GM12864 (cell line): ENCODE data around the gene SYS1.

Experiments
- DNase-seq: peaks from one replicate; pipeline ENCODE4 v3.0.0-alpha.2; 2011; ENCODE audit warnings: low read depth
- H3K4me3 ChIP-seq: 2 replicates; pipeline ENCODE4 v1.5.1; 2011; ENCODE audit warnings: mild to moderate bottlenecking, low read depth, low read length, control low read depth
- TF ChIP-seq, protein P1 (sequence below): IDR thresholded peaks from 2 replicates; pipeline ENCODE4 v1.5.1; 2011; ENCODE audit warnings: low read depth, mild to moderate bottlenecking, moderate library complexity, low read length, control low read depth, inconsistent platforms; ENCODE audit errors: missing control alignments

SYS1 gene

DNA sequence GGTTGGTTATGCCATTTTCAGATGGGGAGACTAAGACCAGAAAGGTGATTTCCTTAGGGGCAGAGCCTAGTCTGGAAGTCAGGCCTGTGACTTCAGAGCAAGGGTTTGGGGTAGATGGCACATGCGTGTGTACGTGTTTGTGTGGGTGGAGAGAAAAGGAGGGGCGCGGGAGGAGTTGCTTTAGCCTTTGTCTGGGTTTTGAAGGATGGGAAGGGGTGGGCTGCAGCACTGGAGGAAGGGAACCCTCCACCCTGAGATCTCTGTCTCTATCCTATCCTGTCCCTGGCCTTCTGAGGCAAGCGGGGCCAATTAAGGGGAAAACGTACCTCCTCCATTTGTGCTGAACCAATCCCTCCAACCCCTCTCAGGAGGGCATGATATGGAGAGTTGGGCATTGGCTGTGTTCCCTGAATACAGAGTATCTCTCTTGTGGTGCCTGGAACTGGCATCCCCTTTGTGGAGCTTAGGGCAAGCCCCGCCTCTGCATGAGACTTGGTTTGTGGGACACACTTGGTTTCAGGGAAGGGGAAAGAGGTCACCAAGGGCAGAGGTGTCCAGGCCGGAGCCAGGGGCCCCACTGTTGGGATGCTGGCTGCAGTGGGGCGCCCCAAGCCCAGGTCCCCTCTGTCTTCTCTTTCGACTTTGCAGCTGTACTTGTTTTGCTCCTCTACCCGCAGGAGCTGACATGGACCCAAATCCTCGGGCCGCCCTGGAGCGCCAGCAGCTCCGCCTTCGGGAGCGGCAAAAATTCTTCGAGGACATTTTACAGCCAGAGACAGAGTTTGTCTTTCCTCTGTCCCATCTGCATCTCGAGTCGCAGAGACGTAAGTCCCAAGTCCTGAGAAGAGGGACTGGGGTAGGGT, 45.1 kb downstream of the SYS1 start, which contains the start of gene DBNDD2:
Gene DBNDD2 (plus strand): TSS at position 507 of the 863 bp plus-strand sequence. CDS start 179 bp downstream, at position 686.
- TF ChIP-seq, protein P1, sequence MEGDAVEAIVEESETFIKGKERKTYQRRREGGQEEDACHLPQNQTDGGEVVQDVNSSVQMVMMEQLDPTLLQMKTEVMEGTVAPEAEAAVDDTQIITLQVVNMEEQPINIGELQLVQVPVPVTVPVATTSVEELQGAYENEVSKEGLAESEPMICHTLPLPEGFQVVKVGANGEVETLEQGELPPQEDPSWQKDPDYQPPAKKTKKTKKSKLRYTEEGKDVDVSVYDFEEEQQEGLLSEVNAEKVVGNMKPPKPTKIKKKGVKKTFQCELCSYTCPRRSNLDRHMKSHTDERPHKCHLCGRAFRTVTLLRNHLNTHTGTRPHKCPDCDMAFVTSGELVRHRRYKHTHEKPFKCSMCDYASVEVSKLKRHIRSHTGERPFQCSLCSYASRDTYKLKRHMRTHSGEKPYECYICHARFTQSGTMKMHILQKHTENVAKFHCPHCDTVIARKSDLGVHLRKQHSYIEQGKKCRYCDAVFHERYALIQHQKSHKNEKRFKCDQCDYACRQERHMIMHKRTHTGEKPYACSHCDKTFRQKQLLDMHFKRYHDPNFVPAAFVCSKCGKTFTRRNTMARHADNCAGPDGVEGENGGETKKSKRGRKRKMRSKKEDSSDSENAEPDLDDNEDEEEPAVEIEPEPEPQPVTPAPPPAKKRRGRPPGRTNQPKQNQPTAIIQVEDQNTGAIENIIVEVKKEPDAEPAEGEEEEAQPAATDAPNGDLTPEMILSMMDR, result no peak
- H3K4me3 ChIP-seq, result no peak within 1 kb of the TSS
- no peak for DNase-seq

DNA sequence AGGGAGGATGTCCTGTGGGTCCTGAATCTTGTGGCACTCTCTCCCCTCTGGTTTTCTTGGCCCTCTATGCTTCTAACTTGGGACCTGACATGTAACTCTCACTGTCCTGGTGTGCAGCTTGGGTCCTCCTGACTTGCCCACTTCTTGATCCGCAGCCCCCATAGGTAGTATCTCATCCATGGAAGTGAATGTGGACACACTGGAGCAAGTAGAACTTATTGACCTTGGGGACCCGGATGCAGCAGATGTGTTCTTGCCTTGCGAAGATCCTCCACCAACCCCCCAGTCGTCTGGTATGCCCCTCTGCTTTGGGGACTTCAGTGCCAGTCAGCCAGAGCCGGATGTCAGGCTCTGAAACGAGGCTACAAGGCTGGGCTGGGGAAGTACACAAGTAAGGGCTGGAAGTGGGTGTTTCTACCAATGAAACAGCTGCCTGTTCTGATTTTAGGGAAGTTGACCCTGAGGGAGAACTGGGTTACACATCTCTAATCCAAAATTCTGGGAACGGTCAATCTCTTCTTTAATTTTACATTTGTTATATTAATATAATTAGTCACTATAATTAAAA, 45.8 kb downstream of the SYS1 start:
- TF ChIP-seq, protein P1, result no peak
- H3K4me3 ChIP-seq, result no peak overlapping the region
- no peak for DNase-seq

DNA sequence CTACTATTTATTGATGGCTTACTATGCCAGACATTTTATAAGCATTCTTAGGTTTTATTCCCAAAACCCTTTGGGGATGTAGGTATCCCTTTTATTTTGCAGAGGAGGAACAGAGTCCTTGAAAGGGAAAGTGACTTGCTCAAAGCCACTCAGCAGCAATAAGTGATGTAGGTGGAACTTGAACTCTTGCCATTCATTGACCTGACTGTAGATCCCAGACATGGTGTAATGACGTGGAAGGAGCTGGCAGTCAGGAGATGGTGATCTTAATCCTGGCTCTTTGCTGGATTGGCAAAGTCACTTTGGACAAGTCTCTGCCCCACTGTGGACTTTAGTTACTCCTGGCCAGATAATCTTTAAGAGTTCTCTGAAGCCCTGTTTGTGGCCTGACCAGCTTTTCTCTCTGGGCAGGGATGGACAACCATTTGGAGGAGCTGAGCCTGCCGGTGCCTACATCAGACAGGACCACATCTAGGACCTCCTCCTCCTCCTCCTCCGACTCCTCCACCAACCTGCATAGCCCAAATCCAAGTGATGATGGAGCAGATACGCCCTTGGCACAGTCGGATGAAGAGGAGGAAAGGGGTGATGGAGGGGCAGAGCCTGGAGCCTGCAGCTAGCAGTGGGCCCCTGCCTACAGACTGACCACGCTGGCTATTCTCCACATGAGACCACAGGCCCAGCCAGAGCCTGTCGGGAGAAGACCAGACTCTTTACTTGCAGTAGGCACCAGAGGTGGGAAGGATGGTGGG, 46.7 kb downstream of the SYS1 start:
- no peak for DNase-seq
- TF ChIP-seq, protein P1, result no peak
- H3K4me3 ChIP-seq, result no peak overlapping the region

DNA sequence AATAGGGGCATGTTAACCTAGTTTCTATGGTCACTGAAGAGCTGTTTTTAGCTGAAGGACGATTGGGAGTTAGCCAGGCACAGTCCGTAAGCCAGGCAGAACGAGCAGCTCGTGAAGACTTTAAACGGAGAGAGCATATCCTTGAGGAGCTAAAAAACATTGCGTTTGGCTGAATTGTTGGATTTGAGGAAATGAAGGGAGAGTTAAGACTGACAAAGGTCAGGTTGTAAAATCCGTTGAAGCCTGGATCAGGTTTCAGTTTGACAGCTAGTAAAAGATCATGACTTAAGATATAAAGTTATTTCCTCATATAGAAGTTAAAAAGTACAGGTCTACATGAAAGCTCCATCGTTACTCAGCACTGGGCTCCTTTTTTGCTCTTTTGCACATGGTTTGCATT, 47.9 kb downstream of the SYS1 start:
- H3K4me3 ChIP-seq, result no peak overlapping the region
- TF ChIP-seq, protein P1, result no peak
- no peak for DNase-seq

DNA sequence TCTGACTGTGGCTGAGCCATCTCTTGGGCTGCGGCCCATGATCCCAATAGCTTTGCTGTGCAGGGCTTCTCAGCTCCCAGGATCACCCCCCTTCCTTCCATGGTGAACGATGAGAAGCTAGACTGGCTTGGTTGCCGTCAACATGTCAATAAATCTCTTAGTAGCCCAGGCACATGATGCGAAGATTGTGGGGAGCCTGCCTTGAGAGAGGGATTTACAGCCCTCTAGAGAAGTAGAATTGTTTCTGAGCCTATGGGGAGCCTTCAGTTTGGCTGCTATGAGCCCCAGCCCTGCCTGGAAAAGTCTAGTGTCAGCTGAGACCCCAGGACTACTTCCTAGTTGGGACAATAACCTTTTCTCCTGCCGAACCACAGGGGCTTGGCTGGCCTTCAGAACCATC, 49.7 kb downstream of the SYS1 start:
- DNase-seq, result no peak
- TF ChIP-seq, protein P1, result no peak
- H3K4me3 ChIP-seq, result no peak overlapping the region

DNA sequence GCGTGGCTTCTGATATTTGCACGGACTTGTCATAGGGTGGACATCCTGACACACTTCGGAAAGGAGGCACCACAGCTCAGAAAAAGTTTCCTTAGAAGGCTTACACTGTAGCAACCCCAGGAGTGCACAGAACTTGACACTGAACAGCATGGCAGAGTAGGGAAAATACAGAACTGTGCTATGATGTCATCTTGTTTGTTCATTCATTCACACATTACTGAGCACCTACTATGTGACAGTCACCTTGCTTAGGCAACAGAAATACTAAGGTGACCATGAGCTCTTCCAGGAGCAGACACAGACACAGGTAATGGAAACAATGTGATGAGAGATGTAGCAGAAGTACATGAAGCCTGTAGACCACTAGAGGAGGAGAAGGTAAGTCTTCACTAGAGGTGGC, 50.5 kb downstream of the SYS1 start:
- TF ChIP-seq, protein P1, result no peak
- DNase-seq, result no peak

More for the DNA sequence above, 50.5 kb downstream of the SYS1 start:
- H3K4me3 ChIP-seq, result no peak overlapping the region
